B cell (primary cell): ENCODE data around the gene FAM76A. TPM values are rescaled to one million over a fixed set of nuclear protein-coding genes. Genes with fewer than 3 reads are reported as not detected.

Source experiments
- ATAC-seq: fragments of 200-7000 bp; cut with Tn5 transposase; one replicate; pipeline ENCODE4 v1.10.0; 2021; ENCODE audit warnings: low read depth, mild to moderate bottlenecking, moderate number of reproducible peaks, moderate library complexity
- CTCF ChIA-PET: fragments of 350-600 bp; sonication (Branson Sonifier 250); formaldehyde crosslinking; loops from one replicate; lab custom pipeline; 2021; ENCODE audit warnings: antibody characterized with exemption, inconsistent platforms; lab: Charles Lee
- POLR2A ChIA-PET: fragments of 350-600 bp; sonication (Branson Sonifier 250); formaldehyde crosslinking; loops from one replicate; lab custom pipeline; 2021; ENCODE audit warnings: antibody characterized with exemption; lab: Charles Lee
- DNase-seq: peaks from one replicate; pipeline ENCODE4 v3.0.0; 2013
- H2AFZ ChIP-seq: 2 replicates; pipeline ENCODE4 v1.6.1; 2012; ENCODE audit warnings: mild to moderate bottlenecking, low read depth, low read length; ENCODE audit not compliant: insufficient read depth, poor library complexity, severe bottlenecking
- H3K27ac ChIP-seq, 2 donors: 1 replicate in 1 of 2; 2 replicates in 1 of 2; pipeline ENCODE4 v1.5.1; 2012 to 2013; ENCODE audit warnings: low read length in 2 of 2, mild to moderate bottlenecking in 2 of 2, moderate library complexity in 1 of 2
- H3K27me3 ChIP-seq, 4 experiments: fragments of 200-600 bp in 1 of 4; sonication (generic) in 1 of 4; replicated peaks in 1 of 4; 1 replicate in 2 of 4; 2 replicates in 2 of 4; pipeline versions ENCODE4 v1.6.1 to v1.7.0; 2013 to 2016; ENCODE audit warnings: low read length in 3 of 4, mild to moderate bottlenecking in 2 of 4, mixed read lengths in 1 of 4, moderate library complexity in 1 of 4; ENCODE audit not compliant: insufficient read depth in 4 of 4, control insufficient read depth in 3 of 4; ENCODE audit errors: control extremely low read depth in 1 of 4
- H3K36me3 ChIP-seq, 2 experiments: replicated peaks in 1 of 2; 1 replicate in 1 of 2; 2 replicates in 1 of 2; pipeline versions ENCODE4 v1.6.1 to v1.7.1; 2013; ENCODE audit warnings: low read length in 1 of 2; ENCODE audit not compliant: insufficient read depth in 2 of 2, control insufficient read depth in 1 of 2; ENCODE audit errors: control extremely low read depth in 1 of 2, extremely low read depth in 1 of 2
- H3K4me1 ChIP-seq, 2 donors: fragments of 200-600 bp in 1 of 2; sonication (generic) in 1 of 2; 1 replicate in 1 of 2; 2 replicates in 1 of 2; pipeline versions ENCODE4 v1.5.1 to v1.6.1; 2013 to 2017; ENCODE audit warnings: low read length in 2 of 2; ENCODE audit not compliant: control insufficient read depth in 2 of 2, insufficient read depth in 2 of 2
- H3K4me2 ChIP-seq: replicated peaks from 2 replicates; pipeline ENCODE3; 2012; ENCODE audit warnings: mild to moderate bottlenecking, low read depth, low read length; ENCODE audit not compliant: poor library complexity, severe bottlenecking
- H3K4me3 ChIP-seq, 5 experiments: fragments of 200-600 bp in 1 of 5; sonication (generic) in 1 of 5; 1 replicate in 3 of 5; 2 replicates in 2 of 5; pipeline versions ENCODE4 v1.5.1 to v1.7.0; 2011 to 2016; ENCODE audit warnings: low read length in 4 of 5, mild to moderate bottlenecking in 4 of 5, low read depth in 2 of 5, control low read depth in 1 of 5, moderate library complexity in 1 of 5; ENCODE audit not compliant: insufficient read depth in 1 of 5; ENCODE audit errors: control extremely low read depth in 1 of 5, extremely low read depth in 1 of 5
- H3K79me2 ChIP-seq: fragments of 200-600 bp; sonication (generic); one replicate; pipeline ENCODE4 v1.6.0; 2016; ENCODE audit warnings: low read length; ENCODE audit not compliant: control insufficient read depth, insufficient read depth
- H3K9ac ChIP-seq: fragments of 200-600 bp; sonication (generic); 2 replicates; pipeline ENCODE4 v1.6.1; 2017; ENCODE audit warnings: mild to moderate bottlenecking, low read length, moderate library complexity
- H3K9me3 ChIP-seq, 3 donors: one replicate each; pipeline versions ENCODE4 v1.6.1 to v1.7.1; 2013; ENCODE audit warnings: low read length in 2 of 3; ENCODE audit not compliant: control insufficient read depth in 2 of 3, insufficient read depth in 1 of 3; ENCODE audit errors: control extremely low read depth in 1 of 3
- H4K20me1 ChIP-seq: 2 replicates; pipeline ENCODE4 v1.6.0; 2012; ENCODE audit warnings: mild to moderate bottlenecking, low read length; ENCODE audit not compliant: insufficient read depth, control insufficient read depth, poor library complexity, severe bottlenecking
- H3K27ac Mint-ChIP-seq: one replicate; pipeline ENCODE4 v1.8.0; 2021; ENCODE audit warnings: mixed read lengths
- H3K27me3 Mint-ChIP-seq: one replicate; pipeline ENCODE4 v1.8.0; 2021; ENCODE audit warnings: mixed read lengths
- H3K4me1 Mint-ChIP-seq: one replicate; pipeline ENCODE4 v1.8.0; 2021; ENCODE audit warnings: mixed read lengths
- H3K4me3 Mint-ChIP-seq: one replicate; pipeline ENCODE4 v1.8.0; 2021; ENCODE audit warnings: mixed read lengths
- H3K9me3 Mint-ChIP-seq: one replicate; pipeline ENCODE4 v1.8.0; 2022; ENCODE audit warnings: mixed read lengths; ENCODE audit not compliant: insufficient read depth
- EZH2 ChIP-seq: IDR thresholded peaks from 2 replicates; pipeline ENCODE4 v1.6.1; 2012; ENCODE audit warnings: borderline replicate concordance, low read depth, mild to moderate bottlenecking, moderate library complexity, low read length; ENCODE audit not compliant: insufficient read depth, poor library complexity, severe bottlenecking
- WGBS: methylation state at CpG from one replicate; pipeline ENCODE4 v1.1.5; 2013; ENCODE audit warnings: missing lambda C conversion rate; ENCODE audit not compliant: insufficient coverage; 5-methylcytosine and 5-hydroxymethylcytosine counted together
- intact Hi-C: fragments of 100-400 bp; cut with micrococcal nuclease; formaldehyde crosslinking; loops from one replicate; pipeline ENCODE4 v1.10.0; 2022
- polyA plus RNA-seq: library from polyadenylated mRNA; depleted of rRNA; stranded (reverse); fragments of >200 nt; gene quantifications from 2 replicates; pipeline ENCODE4 v1.2.3, GENCODE V29; 2012
- total RNA-seq, 2 donors: library from RNA; stranded (reverse); fragments of 120-200 nt in 1 of 2; gene quantifications; 1 replicate in 1 of 2; 2 replicates in 1 of 2; pipeline versions ENCODE4 v1.2.3 to v1.2.4, GENCODE V29; 2013 to 2022
- TF ChIP-seq, protein P1 (sequence below): fragments of 200-600 bp; IDR thresholded peaks from one replicate; pipeline ENCODE4 v1.8.0; 2022; ENCODE audit warnings: antibody characterized with exemption, mild to moderate bottlenecking

FAM76A gene
- total and polyA plus RNA-seq, 2 donors (not counting 1 experiment from before 2014, with no cell fraction given), result 11.7 to 25.0 TPM

GRCh38 chr1:27772036-27772931 is 46.5 kb downstream of the FAM76A start:
- intact Hi-C loops, result loop anchor here (5.0 kb wide), 2 partner anchors 555 to 675 kb away; partner anchors contain the start of gene MED18
- ATAC-seq (no peak), DNase-seq (no peak)
- H3K27ac ChIP-seq, result peak overlapping the region; percentile 94 to 98
- POLR2A ChIA-PET, result interaction anchor here (0.6 to 2.7 kb wide), 6 partner anchors 9 to 58 kb away, joined by 3 to 12 read pairs (median 4); partner anchors contain the start of genes FAM76A and PPP1R8
- TF ChIP-seq EZH2, result no peak
- TF ChIP-seq, protein P1, sequence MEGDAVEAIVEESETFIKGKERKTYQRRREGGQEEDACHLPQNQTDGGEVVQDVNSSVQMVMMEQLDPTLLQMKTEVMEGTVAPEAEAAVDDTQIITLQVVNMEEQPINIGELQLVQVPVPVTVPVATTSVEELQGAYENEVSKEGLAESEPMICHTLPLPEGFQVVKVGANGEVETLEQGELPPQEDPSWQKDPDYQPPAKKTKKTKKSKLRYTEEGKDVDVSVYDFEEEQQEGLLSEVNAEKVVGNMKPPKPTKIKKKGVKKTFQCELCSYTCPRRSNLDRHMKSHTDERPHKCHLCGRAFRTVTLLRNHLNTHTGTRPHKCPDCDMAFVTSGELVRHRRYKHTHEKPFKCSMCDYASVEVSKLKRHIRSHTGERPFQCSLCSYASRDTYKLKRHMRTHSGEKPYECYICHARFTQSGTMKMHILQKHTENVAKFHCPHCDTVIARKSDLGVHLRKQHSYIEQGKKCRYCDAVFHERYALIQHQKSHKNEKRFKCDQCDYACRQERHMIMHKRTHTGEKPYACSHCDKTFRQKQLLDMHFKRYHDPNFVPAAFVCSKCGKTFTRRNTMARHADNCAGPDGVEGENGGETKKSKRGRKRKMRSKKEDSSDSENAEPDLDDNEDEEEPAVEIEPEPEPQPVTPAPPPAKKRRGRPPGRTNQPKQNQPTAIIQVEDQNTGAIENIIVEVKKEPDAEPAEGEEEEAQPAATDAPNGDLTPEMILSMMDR, result no peak
- no peaks in the 10 kb centered on the region for H3K9me3 Mint-ChIP-seq
- 10% methylated on average over 6 of the region's 18 CpGs for WGBS
- no peaks in the 10 kb centered on the region for H3K9me3 ChIP-seq
- H3K27ac Mint-ChIP-seq, result peak overlapping the region; percentile 95
- no peaks in the 10 kb centered on the region for H3K27me3 Mint-ChIP-seq
- H3K4me1 ChIP-seq, result peaks cover 16 to 29% of the 10 kb centered on the region in 2 donors
- peak overlapping the region; percentile 96 for H3K9ac ChIP-seq
- peaks cover 0 to 5% of the 10 kb centered on the region in 2 experiments for H3K36me3 ChIP-seq
- H2AFZ ChIP-seq, result peak overlapping the region; percentile 79
- H3K27me3 ChIP-seq, result no peaks in the 10 kb centered on the region
- peak overlapping the region; percentile 82 to 98 (median 97) for H3K4me3 ChIP-seq
- H4K20me1 ChIP-seq, result peaks cover 4% of the 10 kb centered on the region
- peaks cover 31% of the 10 kb centered on the region for H3K4me1 Mint-ChIP-seq
- CTCF ChIA-PET, result interaction anchor here (0.9 to 2.2 kb wide), 6 partner anchors 47 to 520 kb away, joined by 3 to 14 read pairs (median 6); partner anchors contain the start of genes FAM76A and IFI6
- peak overlapping the region; percentile 86 for H3K4me3 Mint-ChIP-seq
- H3K4me2 ChIP-seq, result peak overlapping the region; percentile 91
- peaks cover 42% of the 10 kb centered on the region for H3K79me2 ChIP-seq
